ENCODE results near the gene HTR3D. TPM values are rescaled to one million over a fixed set of nuclear protein-coding genes. Genes with fewer than 3 reads are reported as not detected.
"Not testable (repeated sequence)": the region's sequence is repeated elsewhere in the genome, so short reads cannot be mapped to it uniquely, and the experiment has no call there.

The HTR3D gene, protein sequence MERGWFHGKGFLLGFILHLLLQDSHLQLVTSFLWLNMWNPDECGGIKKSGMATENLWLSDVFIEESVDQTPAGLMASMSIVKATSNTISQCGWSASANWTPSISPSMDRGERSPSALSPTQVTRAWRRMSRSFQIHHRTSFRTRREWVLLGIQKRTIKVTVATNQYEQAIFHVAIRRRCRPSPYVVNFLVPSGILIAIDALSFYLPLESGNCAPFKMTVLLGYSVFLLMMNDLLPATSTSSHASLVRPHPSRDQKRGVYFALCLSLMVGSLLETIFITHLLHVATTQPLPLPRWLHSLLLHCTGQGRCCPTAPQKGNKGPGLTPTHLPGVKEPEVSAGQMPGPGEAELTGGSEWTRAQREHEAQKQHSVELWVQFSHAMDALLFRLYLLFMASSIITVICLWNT
- total RNA-seq, result not detected
- long read RNA-seq, result 0 reads

DNA sequence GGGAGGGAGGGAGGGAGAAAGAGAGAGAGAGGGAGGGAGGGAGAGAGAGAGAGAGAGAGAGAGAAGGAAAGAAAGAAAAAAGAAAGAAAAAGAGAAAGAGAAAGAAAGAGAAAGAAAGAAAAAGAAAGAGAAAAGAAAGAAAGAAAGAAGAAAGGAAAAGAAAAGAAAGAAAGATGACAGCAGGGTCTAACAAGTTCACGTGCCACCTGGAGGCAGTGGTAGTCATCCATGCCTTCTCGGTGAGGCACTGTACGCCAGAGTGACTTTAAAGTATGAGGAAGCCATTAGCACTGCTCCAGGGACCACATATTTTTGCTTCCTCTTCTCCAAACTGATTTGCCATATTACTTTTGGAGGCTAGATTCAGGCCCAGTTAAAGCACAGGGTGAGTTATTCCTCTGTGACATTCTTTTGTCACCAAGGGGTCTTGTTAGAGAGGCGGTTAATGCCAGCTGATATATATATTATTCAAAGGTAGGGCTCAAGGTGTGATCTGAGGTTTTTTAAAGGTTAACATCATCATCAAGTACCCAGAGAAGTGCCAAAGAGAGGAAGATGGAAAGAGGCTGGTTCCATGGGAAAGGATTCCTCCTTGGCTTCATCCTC lies at the start of gene HTR3D:
TSS of gene HTR3D (plus strand) at position 556 of the 606 bp plus-strand sequence. CDS start at position 556, 0 bp downstream.
- ATAC-seq, result no peak
- intact Hi-C loops (cut with DNase I, micrococcal nuclease), result no loop called here
- DNase-seq, result no peak

DNA sequence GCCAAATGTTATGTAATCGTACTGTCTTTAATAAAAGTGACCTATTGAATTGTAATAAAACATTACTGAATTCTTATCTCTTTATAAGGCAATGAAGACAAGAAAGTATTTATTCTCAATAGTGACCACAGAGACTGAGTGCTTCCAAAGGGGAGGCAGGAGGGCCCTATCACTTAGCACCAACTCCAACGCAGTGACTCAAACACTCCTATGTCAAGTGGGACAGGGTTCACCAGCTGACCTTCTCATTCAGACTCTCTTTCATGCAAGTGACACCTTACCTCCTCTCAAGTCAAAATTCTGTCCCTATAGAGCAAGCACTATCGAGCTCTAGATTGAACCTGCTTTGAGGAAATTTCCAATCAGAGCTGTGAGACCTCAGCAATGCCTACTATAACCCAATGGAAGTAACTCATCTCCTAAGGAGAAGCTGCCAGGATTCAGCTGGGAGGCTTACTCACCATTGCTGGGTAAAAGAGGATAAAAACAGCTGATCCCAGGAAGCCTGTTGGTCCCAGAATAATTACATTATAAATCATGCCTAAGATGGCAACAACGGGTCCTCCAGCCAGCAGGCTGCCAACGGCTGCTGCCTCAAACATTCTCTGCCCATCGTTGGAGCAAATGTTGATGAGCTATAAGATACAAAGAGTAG lies 49.4 kb upstream of the HTR3D start:
- no peak for ATAC-seq
- DNase-seq, result no peak
- intact Hi-C loops (cut with DNase I, micrococcal nuclease), result no loop called here

DNA sequence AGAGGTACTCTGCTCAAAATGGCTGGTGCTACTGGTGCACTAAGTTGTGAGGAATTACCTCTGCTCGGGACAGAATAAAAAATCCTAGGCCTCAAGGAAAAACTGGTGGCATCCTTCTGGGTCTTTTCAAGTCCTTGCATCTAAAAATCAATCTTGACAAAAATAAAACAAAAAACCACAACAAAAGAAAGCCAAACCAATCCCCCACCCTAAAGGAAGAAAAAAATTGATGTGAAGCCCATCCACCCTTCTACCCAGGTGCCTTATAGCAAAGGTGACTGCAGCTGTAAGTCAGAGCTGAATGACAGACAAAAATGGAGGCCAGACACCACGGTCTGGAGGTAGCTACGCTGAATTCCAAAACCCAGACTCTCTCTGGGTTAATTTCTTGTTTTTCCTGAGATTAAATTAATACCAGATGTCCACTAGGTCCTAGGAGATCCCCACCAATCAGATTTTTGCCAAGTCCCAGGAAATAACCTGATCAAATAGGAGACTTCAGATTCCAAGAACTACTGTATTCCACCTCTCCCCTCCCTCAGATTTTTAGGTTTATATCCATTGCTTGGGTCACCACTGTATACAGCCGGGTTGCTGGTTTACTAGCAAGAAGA lies 47.3 kb upstream of the HTR3D start:
- intact Hi-C loops (cut with DNase I, micrococcal nuclease), result no loop called here
- DNase-seq (no peak), ATAC-seq (no peak)

DNA sequence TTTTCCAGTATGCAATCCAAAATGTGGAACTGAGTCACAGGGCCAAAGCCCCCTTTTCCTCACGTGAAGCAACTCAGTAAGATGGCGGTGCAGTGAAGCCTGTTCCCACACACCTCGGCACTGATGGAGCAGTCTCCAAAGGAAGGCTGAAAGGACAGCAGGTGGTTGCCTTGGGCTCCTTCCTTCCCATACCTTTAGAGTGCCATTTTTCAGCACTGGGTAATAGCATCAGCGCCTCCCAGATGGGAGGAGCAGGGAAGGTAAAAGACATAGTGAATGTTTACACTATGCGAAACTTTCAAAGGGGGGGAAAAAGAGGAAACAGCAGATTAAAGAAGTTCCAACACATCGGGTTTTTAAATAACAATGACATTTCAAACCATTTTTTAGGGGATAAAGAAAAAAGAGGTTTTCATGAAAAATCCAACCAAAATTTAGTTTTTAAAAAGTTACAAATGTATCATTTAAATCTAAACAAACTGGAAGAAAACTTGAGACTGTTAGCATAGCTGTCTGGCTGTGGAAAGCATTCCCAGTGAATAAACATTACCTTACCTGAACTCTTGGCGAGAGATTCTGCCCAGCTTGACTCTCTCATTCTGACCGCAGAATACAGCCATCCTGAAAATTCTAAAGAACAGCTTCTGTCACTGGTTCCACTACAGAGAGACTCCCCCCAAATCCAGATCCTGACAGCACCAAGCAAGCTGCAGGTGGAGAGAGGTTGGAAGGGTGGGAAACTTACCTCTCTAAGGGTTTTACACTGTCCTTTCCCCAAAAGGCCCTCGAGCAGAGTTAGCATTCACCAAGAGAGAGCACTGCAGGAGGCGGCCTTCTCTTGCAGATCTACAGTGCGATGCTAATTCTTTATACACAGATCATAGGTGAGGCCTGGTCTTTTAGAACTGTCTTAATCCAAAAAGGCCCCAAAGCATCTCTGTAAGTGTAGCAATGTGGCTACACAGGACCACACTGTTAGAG lies 46.5 kb upstream of the HTR3D start:
- intact Hi-C loops (cut with DNase I, micrococcal nuclease), result no loop called here
- ATAC-seq (no peak), DNase-seq (no peak)

DNA sequence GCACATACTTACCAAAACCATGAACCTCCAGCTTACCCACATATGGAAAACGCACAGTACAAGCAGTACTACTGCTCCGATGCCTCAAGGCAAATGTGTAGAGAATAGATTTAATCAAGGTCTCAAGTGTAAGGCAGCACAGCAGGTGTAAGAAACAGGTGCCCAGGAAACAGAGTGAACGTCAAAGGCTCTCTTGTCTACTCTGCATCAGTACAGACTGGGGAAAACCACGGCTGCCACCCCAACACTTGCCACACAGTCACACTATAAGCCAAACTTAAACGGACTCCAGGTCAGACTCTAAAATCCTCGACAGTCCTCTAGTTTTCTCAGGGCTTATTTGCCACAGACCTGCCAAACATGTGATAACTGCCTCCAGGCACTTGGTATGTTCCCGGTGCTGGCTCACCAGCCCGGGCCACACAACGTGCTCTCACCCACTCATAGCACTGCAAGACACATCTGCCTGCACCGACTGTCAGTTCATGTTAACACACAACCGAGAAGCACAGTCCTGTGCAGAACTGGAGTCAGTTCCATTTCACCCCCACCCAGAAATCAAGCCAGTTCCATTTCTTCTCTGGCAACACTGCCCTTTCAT lies 44.4 kb upstream of the HTR3D start:
- ATAC-seq (no peak), DNase-seq (no peak)
- intact Hi-C loops (cut with DNase I, micrococcal nuclease), result no loop called here

DNA sequence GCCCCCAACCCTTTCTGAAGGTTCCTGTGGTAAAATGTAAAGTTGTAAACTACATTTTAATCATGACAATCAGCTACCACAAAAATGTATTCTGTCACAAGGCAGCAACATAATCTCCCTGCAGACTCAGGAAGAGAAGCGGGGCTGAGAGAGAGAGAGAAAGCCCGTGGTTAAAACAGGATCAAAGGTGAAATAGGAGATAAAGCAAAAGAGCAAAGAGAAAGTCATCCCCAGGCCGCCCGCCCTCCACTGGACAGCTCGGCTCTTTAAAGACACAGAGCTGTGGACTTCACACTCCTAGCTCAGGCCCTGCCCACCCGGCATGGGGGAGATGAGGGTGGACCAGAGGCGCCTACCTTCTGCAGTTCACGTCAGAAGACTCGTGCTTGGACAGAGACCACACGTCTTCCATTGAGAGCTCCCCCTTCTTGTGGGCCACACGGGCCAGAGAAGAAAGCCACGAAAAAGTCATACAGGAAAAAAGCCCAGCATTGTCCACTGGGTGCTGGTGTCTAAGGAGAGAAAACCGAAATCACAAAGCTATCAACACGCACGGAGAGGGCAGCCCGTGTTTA lies 43.2 kb upstream of the HTR3D start:
- DNase-seq (no peak), ATAC-seq (no peak)
- intact Hi-C loops (cut with DNase I, micrococcal nuclease), result no loop called here

DNA sequence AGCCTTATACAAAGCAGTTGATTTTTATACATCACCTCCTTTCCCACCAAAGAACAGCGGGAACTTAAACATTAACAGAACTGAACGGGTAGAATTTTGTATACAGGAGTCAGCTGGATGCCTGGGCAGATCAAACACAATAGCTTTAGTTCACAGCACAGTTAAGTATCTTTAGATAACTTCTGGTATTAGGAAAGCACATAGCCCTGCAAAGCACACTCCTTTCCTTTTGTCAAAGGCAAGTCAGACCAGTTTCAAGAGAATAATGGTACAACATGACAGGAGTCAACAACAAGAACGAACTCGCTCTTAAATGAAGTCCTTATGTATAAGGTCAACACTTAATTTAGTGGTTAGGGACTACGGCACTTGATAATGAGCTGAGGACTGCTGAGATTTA lies 40.1 kb upstream of the HTR3D start:
- intact Hi-C loops (cut with DNase I, micrococcal nuclease), result no loop called here
- ATAC-seq (no peak), DNase-seq (no peak)

DNA sequence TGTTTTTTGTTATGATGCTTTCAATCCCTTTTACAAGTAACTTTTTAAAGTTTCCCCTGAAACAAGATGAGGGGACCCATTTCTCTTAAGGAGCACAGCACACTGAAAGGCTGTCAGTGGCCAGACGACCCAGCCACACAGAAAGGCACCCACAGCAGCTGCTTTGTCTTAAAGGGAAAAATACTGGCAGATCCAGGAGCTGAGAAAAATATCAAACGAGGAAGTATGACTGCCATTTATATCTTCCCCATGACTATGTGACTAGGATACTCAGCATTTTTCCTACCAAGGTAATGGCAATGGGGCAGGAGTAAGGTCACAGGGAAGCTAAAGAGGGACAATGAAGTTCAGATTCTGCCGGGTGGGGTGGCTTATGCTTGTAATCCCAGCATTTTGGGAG lies 29.8 kb upstream of the HTR3D start:
- intact Hi-C loops (cut with DNase I, micrococcal nuclease), result no loop called here
- no peak for DNase-seq
- ATAC-seq, result no peak

DNA sequence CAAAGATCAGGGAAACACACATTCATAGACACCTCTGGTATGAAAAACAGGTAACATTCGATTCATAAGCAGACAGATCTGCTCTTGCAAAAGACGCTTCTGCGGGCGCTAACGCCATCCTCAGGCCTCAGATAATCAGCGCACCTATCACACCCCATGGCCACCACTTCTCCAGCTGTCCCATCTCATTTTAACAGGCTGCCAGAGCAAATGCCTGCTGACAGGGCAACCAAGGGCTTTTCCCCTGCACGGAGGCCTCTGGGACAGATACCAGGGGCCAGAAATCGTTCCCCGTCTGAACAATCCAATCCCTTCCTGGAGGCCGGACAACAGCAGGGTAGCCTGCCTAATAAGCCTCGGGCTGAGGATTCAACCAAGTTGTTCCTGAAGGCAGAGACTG lies 29.1 kb upstream of the HTR3D start:
- DNase-seq, result no peak
- no peak for ATAC-seq
- intact Hi-C loops (cut with DNase I, micrococcal nuclease), result no loop called here

DNA sequence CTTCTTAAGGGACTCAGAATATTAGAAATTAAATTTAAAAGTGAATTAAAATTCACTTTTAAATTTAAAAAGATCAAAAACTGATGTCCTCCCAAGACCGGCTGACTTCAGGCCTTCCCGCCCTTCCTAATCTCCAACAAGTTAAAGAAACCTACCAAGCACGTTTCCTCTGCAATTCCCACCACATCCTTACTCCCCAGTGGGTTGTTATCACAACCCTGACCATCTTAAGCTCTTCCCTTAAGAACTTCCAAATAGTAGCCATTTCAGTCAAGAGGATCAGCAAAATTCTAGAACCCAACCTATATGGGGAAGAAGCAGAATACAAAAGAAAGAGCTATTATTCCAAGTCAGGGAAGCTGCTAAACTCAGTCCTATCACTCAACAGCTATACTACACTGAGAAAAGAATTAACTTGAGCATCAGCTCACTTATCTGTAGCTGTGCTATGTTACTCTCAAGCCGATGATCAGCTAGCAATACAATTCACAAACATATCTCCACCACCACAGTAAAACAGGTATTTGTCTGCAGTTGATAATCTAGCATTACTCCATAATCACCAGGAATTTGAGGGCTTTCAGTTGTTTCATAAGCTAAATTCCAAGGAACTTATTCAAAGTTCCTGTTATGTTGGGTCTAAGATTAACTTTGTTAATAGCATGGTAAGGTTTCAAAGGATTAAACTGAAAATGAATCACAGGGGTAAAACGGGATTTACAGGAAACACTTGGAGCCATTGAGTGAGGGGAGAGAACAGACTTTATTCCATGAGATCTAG lies 28.2 kb upstream of the HTR3D start:
- intact Hi-C loops (cut with DNase I, micrococcal nuclease), result no loop called here
- DNase-seq (no peak), ATAC-seq (no peak)

DNA sequence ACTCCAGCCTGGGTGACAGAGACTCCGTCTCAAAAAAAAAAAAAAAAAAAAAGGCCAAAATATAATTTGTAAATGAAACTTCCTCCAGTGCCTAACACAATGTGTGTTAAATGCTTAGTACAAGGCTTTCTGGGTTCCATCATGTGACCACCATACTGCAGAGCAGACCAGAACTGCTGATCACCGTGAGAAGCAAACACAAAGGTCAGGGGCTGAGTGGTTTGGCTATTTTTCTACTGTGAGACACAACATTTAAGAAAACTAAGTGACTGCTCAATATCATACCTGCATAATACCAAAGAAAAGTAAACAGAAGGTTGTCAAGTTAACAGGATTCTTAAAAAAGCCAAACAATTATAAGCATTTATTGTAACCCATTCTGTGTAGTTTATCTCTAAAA lies 27.1 kb upstream of the HTR3D start:
- DNase-seq (no peak), ATAC-seq (no peak)
- intact Hi-C loops (cut with DNase I, micrococcal nuclease), result no loop called here

DNA sequence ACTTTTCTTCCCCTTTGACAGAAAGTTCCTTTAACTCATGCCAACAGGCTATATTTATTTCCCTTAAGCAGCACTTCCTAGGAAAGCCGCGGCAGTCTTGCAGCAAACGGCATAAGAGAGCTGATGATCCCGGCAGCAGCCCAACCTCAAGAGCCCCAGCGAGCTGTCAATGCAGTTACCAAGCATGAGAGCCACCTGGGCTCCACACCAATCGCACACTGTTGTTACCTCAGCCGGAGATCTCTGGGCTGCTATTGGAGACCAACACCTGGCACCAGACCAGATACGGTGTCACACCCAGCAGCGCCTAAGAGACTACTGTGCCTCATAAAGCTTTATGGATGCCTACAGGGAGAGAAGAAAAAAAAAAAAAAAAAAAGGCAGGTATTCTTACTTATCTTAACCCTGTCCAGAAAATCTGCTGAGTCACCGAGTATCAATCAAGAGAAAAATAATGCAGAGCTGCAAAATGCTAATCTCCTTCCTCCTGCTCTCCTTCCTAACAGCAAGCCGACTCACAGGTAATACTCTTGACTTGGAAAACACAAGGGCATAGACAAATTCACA lies 25.5 kb upstream of the HTR3D start:
- intact Hi-C loops (cut with DNase I, micrococcal nuclease), result no loop called here

DNA sequence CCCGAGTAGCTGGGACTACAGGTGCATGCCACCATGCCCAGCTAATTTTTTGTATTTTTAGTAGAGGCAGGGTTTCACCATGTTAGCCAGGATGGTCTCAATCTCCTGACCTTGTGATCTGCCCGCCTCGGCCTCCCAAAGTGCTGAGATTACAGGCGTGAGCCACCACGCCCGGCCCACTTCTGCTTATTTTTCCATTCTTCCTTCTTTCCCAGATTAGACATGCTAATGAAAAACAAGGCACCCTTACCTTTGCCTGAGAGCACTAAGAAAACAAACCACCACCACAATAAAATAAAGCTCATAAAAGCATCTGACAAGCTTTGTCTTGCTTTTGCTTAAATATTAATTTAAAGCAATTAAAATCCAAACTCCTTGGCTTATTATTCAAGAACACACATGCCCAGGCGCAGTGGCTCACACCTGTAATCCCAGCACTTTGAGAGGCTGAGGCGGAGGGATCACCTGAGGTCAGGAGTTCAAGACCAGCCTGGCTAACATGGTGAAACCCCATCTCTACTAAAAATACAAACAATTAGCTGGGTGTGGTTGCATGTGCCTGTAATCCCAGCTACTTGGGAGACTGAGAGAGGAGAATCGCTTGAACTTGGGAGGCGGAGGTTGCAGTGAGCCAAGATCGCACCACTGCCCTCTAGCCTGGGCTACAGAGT lies 24.3 kb upstream of the HTR3D start:
- DNase-seq (peak in 1 of 2 donors; percentile 42), ATAC-seq (peak; percentile 54)
- intact Hi-C loops (cut with DNase I, micrococcal nuclease), result not testable (repeated sequence)

More for the DNA sequence above, 25.5 kb upstream of the HTR3D start:
- peak; percentile 91 to 94 for DNase-seq
- ATAC-seq, result peak; percentile 97

DNA sequence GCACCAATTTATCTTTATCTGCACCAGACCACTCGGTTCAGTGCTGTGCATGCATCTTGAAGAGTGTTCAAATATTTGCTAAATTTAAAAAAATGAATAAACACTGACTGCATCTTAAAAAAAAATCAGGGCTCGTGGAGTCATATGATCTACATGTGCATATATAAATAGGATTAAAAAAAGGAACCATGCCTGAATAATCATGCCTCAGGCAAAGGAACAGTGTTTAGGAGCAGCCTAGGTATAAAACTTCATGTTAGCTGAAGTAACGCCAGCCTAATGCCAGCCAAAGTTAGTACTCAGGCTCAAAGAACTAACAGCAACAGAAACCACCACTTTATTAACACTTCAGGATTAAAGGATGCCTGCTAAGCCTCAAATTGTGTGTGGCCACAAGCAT lies 23.4 kb upstream of the HTR3D start:
- intact Hi-C loops (cut with DNase I, micrococcal nuclease), result no loop called here
- no peak for DNase-seq
- ATAC-seq, result no peak

DNA sequence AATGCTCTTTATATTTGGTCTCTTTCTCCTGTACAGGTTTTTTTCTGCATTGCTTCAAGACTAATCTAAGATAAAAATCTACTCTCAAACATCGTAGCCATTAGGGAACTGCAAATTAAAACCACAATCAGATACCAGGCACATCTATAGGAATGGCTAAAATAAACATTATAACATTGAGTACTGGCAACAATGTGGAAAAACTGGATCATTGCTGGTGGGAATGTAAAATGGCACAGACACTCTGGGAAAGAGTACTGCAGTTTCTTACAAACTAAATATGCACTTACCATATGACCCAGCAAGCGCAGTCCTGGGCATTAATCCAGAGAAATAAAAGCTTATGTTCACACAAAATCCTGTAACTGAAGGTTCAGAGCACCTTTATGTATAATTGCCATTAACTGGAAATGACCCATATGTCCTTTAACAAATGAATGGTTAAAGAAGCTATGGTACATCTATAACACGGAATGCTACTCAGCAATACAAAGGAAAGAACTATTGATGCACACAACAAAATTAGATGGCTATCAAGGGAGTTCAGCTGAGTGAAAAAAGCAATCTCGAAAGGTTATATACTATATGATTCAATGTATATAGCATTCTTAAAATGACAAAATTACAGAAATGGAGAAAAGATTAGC lies 20.2 kb upstream of the HTR3D start:
- ATAC-seq, result no peak
- intact Hi-C loops (cut with DNase I, micrococcal nuclease), result loop anchor here in 1 of 2 donors (10.0 kb wide), 1 partner anchor 117 kb away; no protein-coding TSS in a partner anchor
- DNase-seq, result no peak
